KMS-11 (cell line): ENCODE results near the gene IFNGR2.

Source experiments
- H2AFZ ChIP-seq: fragments of 200-600 bp; sonication (generic); 2 replicates; pipeline ENCODE4 v1.6.1; 2016; ENCODE audit warnings: antibody characterized with exemption, mixed run types, low read depth
- H3K27ac ChIP-seq: fragments of 200-600 bp; sonication (generic); 2 replicates; pipeline ENCODE4 v1.6.1; 2016; ENCODE audit warnings: mild to moderate bottlenecking, mixed run types
- H3K27me3 ChIP-seq: fragments of 200-600 bp; sonication (generic); 2 replicates; pipeline ENCODE4 v1.6.1; 2017; ENCODE audit warnings: mild to moderate bottlenecking, low read depth, mixed run types, moderate library complexity; ENCODE audit not compliant: insufficient read depth
- H3K36me3 ChIP-seq: fragments of 200-600 bp; sonication (generic); 2 replicates; pipeline ENCODE4 v1.6.1; 2017; ENCODE audit warnings: mild to moderate bottlenecking, mixed run types; ENCODE audit not compliant: insufficient read depth
- H3K4me1 ChIP-seq: fragments of 200-600 bp; sonication (generic); 2 replicates; pipeline ENCODE4 v1.6.1; 2016; ENCODE audit warnings: mild to moderate bottlenecking, low read depth, mixed run types; ENCODE audit not compliant: poor library complexity, severe bottlenecking
- H3K4me2 ChIP-seq: fragments of 200-600 bp; sonication (generic); 2 replicates; pipeline ENCODE4 v1.7.0; 2016; ENCODE audit warnings: mild to moderate bottlenecking, mixed run types
- H3K4me3 ChIP-seq: fragments of 200-600 bp; sonication (generic); IDR thresholded peaks from 2 replicates; pipeline ENCODE4 v1.6.1; 2017; ENCODE audit warnings: low read depth, low read length, mixed read lengths; ENCODE audit not compliant: insufficient read depth
- H3K79me2 ChIP-seq: fragments of 200-600 bp; sonication (generic); 2 replicates; pipeline ENCODE4 v1.6.1; 2016; ENCODE audit warnings: low read depth, mixed run types; ENCODE audit not compliant: insufficient read depth
- H3K9ac ChIP-seq: fragments of 200-600 bp; sonication (generic); 2 replicates; pipeline ENCODE4 v1.6.1; 2016; ENCODE audit warnings: mild to moderate bottlenecking, mixed run types
- H4K20me1 ChIP-seq: fragments of 200-600 bp; sonication (generic); 2 replicates; pipeline ENCODE4 v1.6.1; 2016; ENCODE audit warnings: mild to moderate bottlenecking, mixed run types; ENCODE audit not compliant: insufficient read depth
- TF ChIP-seq, protein P1 (sequence below): fragments of 200-600 bp; sonication (generic); conservative IDR thresholded peaks from 2 replicates; pipeline ENCODE4 v1.6.1; 2017; ENCODE audit warnings: low read depth, mild to moderate bottlenecking, antibody characterized with exemption, low read length, moderate library complexity, mixed read lengths

Gene IFNGR2

DNA sequence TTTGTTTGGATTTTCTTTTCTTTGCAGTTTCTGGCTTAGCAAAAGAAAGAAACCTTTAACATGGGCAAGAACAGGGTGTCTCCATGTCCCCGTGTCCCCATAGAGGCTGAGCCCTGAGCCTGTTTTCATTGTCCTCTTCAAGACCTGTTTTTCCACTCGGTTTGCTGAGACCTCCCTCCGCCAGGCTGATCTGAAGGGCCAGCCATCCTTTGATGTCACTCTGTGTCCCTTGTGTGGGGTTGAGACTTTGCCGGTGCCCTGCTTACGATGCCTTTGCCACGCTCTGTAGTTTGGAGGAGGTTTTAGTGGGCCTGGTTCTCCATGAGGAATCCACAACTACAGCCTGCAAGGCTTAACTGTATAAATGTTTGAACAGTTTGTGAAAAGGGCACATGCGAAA, 23.8 kb downstream of the IFNGR2 start:
- no peaks in the 10 kb centered on the region for H3K4me1 ChIP-seq
- H2AFZ ChIP-seq: no peak overlapping the region
- no peak overlapping the region for H3K4me3 ChIP-seq
- H3K9ac ChIP-seq: no peak overlapping the region
- H3K27me3 ChIP-seq: no peaks in the 10 kb centered on the region
- TF ChIP-seq, protein P1, sequence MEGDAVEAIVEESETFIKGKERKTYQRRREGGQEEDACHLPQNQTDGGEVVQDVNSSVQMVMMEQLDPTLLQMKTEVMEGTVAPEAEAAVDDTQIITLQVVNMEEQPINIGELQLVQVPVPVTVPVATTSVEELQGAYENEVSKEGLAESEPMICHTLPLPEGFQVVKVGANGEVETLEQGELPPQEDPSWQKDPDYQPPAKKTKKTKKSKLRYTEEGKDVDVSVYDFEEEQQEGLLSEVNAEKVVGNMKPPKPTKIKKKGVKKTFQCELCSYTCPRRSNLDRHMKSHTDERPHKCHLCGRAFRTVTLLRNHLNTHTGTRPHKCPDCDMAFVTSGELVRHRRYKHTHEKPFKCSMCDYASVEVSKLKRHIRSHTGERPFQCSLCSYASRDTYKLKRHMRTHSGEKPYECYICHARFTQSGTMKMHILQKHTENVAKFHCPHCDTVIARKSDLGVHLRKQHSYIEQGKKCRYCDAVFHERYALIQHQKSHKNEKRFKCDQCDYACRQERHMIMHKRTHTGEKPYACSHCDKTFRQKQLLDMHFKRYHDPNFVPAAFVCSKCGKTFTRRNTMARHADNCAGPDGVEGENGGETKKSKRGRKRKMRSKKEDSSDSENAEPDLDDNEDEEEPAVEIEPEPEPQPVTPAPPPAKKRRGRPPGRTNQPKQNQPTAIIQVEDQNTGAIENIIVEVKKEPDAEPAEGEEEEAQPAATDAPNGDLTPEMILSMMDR: no peak
- no peak overlapping the region for H3K27ac ChIP-seq
- H4K20me1 ChIP-seq: no peaks in the 10 kb centered on the region
- H3K79me2 ChIP-seq: no peaks in the 10 kb centered on the region
- H3K4me2 ChIP-seq: no peak overlapping the region
- no peaks in the 10 kb centered on the region; the same call in 1 of the 2 replicates for H3K36me3 ChIP-seq

- H3K4me3 ChIP-seq: no peak overlapping the region
- H4K20me1 ChIP-seq: no peaks in the 10 kb centered on the region
- no peaks in the 10 kb centered on the region; the same call in 1 of the 2 replicates for H3K36me3 ChIP-seq
- no peaks in the 10 kb centered on the region for H3K27me3 ChIP-seq
- H3K27ac ChIP-seq: no peak overlapping the region
- TF ChIP-seq, protein P1: no peak
- no peak overlapping the region for H2AFZ ChIP-seq
- H3K4me1 ChIP-seq: peaks cover 5% of the 10 kb centered on the region
- no peak overlapping the region for H3K9ac ChIP-seq
- H3K79me2 ChIP-seq: no peaks in the 10 kb centered on the region
- H3K4me2 ChIP-seq: no peak overlapping the region
Measured at GRCh38 chr21:33428669-33429068, 25.5 kb downstream of the IFNGR2 start.

GRCh38 chr21:33430858-33431257, 27.6 kb downstream of the IFNGR2 start:
- H3K79me2 ChIP-seq: no peaks in the 10 kb centered on the region
- H3K36me3 ChIP-seq: no peaks in the 10 kb centered on the region; the same call in 1 of the 2 replicates
- H3K4me3 ChIP-seq: no peak overlapping the region
- H2AFZ ChIP-seq: no peak overlapping the region
- TF ChIP-seq, protein P1: no peak
- H3K27ac ChIP-seq: no peak overlapping the region
- H3K9ac ChIP-seq: no peak overlapping the region
- H4K20me1 ChIP-seq: no peaks in the 10 kb centered on the region
- H3K27me3 ChIP-seq: no peaks in the 10 kb centered on the region
- peaks cover 22% of the 10 kb centered on the region for H3K4me1 ChIP-seq
- H3K4me2 ChIP-seq: no peak overlapping the region

- no peak overlapping the region for H3K4me3 ChIP-seq
- no peak overlapping the region for H3K27ac ChIP-seq
- H3K79me2 ChIP-seq: no peaks in the 10 kb centered on the region
- H3K9ac ChIP-seq: no peak overlapping the region
- H2AFZ ChIP-seq: no peak overlapping the region
- no peaks in the 10 kb centered on the region for H4K20me1 ChIP-seq
- no peak overlapping the region for H3K4me2 ChIP-seq
- H3K4me1 ChIP-seq: peaks cover 22% of the 10 kb centered on the region
- TF ChIP-seq, protein P1: no peak
- no peaks in the 10 kb centered on the region for H3K27me3 ChIP-seq
- no peaks in the 10 kb centered on the region; the same call in 1 of the 2 replicates for H3K36me3 ChIP-seq
Measured at GRCh38 chr21:33432496-33432895, 29.3 kb downstream of the IFNGR2 start.
